GM12878 (cell line): ENCODE results near the gene ZSWIM6. TPM values are rescaled to one million over a fixed set of nuclear protein-coding genes. Genes with fewer than 3 reads are reported as not detected.

Experiments used
- ATF7 ChIP-seq: fragments of 450-650 bp; IDR thresholded peaks from 2 replicates; pipeline ENCODE4 v1.6.1; 2016; ENCODE audit warnings: low read depth, mild to moderate bottlenecking
- BACH1 ChIP-seq: fragments of 450-650 bp; IDR thresholded peaks from 2 replicates; pipeline ENCODE4 v1.6.1; 2017; ENCODE audit warnings: mild to moderate bottlenecking, borderline replicate concordance
- DPF2 ChIP-seq: fragments of 450-650 bp; IDR thresholded peaks from 2 replicates; pipeline ENCODE4 v1.6.1; 2017; ENCODE audit warnings: mild to moderate bottlenecking
- E2F4 ChIP-seq: IDR thresholded peaks from 2 replicates; pipeline ENCODE4 v1.6.1; 2012; ENCODE audit warnings: low read depth, low read length, improper control_type of control experiment
- ETV6 ChIP-seq, 2 experiments: fragments of 450-650 bp in 1 of 2; IDR thresholded peaks in 1 of 2; conservative IDR thresholded peaks in 1 of 2; 2 replicates each; pipeline ENCODE4 v1.6.1; 2014; ENCODE audit warnings: antibody characterized with exemption in 1 of 2, borderline replicate concordance in 1 of 2, low read depth in 1 of 2, mild to moderate bottlenecking in 1 of 2, moderate library complexity in 1 of 2
- HDAC2 ChIP-seq: fragments of 200-600 bp; sonication (generic); IDR thresholded peaks from 2 replicates; pipeline ENCODE4 v1.6.1; 2017
- JUNB ChIP-seq: IDR thresholded peaks from 2 replicates; pipeline ENCODE4 v1.6.1; 2016; ENCODE audit warnings: antibody characterized with exemption, mild to moderate bottlenecking
- KLF5 ChIP-seq: fragments of 450-650 bp; IDR thresholded peaks from 2 replicates; pipeline ENCODE4 v1.6.1; 2014; ENCODE audit warnings: mild to moderate bottlenecking; ENCODE audit not compliant: partially characterized antibody
- MEF2B ChIP-seq: fragments of 450-650 bp; IDR thresholded peaks from 2 replicates; pipeline ENCODE4 v1.6.1; 2018; ENCODE audit warnings: mild to moderate bottlenecking, moderate library complexity; ENCODE audit not compliant: partially characterized antibody, poor library complexity, severe bottlenecking
- NFIC ChIP-seq: IDR thresholded peaks from 2 replicates; pipeline ENCODE4 v1.6.1; 2012; ENCODE audit warnings: low read depth, mild to moderate bottlenecking, inconsistent platforms, low read length, moderate library complexity
- PAX5 ChIP-seq: IDR thresholded peaks from 2 replicates; pipeline ENCODE4 v1.6.1; 2011; ENCODE audit warnings: low read depth, low read length, borderline replicate concordance
- PAX8 ChIP-seq: fragments of 450-650 bp; IDR thresholded peaks from 2 replicates; pipeline ENCODE4 v1.6.1; 2017; ENCODE audit warnings: mild to moderate bottlenecking, moderate library complexity
- RELA ChIP-seq: fragments of 450-650 bp; IDR thresholded peaks from 2 replicates; pipeline ENCODE4 v1.8.0; 2014; ENCODE audit warnings: borderline replicate concordance; ENCODE audit not compliant: partially characterized antibody
- REST ChIP-seq: IDR thresholded peaks from 2 replicates; pipeline ENCODE4 v1.6.1; 2012; ENCODE audit warnings: mild to moderate bottlenecking, low read depth, low read length
- RFX5 ChIP-seq: IDR thresholded peaks from 2 replicates; pipeline ENCODE4 v1.6.1; 2011; ENCODE audit warnings: low read depth, low read length, improper control_type of control experiment
- SIN3A ChIP-seq: IDR thresholded peaks from 2 replicates; pipeline ENCODE4 v1.6.1; 2012; ENCODE audit warnings: low read depth, low read length, improper control_type of control experiment
- SMAD5 ChIP-seq: IDR thresholded peaks from 2 replicates; pipeline ENCODE4 v1.6.1; 2016; ENCODE audit warnings: antibody characterized with exemption, low read depth
- SMARCA5 ChIP-seq: fragments of 450-650 bp; IDR thresholded peaks from 2 replicates; pipeline ENCODE4 v1.6.1; 2017; ENCODE audit warnings: mild to moderate bottlenecking
- SREBF2 ChIP-seq: IDR thresholded peaks from 2 replicates; pipeline ENCODE4 v1.6.1; 2012; ENCODE audit warnings: mild to moderate bottlenecking, low read length
- SRF ChIP-seq, 2 experiments: IDR thresholded peaks; 2 replicates each; pipeline ENCODE4 v1.6.1; 2011; ENCODE audit warnings: low read depth in 2 of 2, low read length in 2 of 2, mild to moderate bottlenecking in 1 of 2, moderate library complexity in 1 of 2
- TARDBP ChIP-seq: IDR thresholded peaks from 2 replicates; pipeline ENCODE4 v1.6.1; 2016; ENCODE audit warnings: borderline replicate concordance
- ZBTB33 ChIP-seq: fragments of 450-650 bp; IDR thresholded peaks from 2 replicates; pipeline ENCODE4 v1.6.1; 2017; ENCODE audit warnings: mild to moderate bottlenecking
- ZNF24 ChIP-seq: fragments of 450-650 bp; IDR thresholded peaks from 2 replicates; pipeline ENCODE4 v1.6.1; 2017; ENCODE audit warnings: antibody characterized with exemption, mild to moderate bottlenecking
- polyA plus RNA-seq, 11 experiments: library from polyadenylated mRNA; depleted of rRNA in 4 of 11; unstranded in 6 of 11; stranded (reverse) in 5 of 11; fragments of >200 nt; fragmentation: Nextera tagmentation in 4 of 11; fragmentation: Illumina TruSeq in 1 of 11; extraction: Ambion mirVana in 4 of 11; extraction: Trizol in 1 of 11; gene quantifications; 1 replicate in 1 of 11; 2 replicates in 10 of 11; pipeline versions ENCODE4 v1.2.1 to v1.2.3, GENCODE V29; 2011 to 2016; ENCODE audit warnings: inconsistent platforms in 2 of 11, missing spikeins in 2 of 11, low read depth in 1 of 11
- total RNA-seq, 4 experiments: library from RNA; depleted of rRNA in 3 of 4; stranded (reverse); fragments of >200 nt in 3 of 4; fragmentation: Illumina TruSeq in 1 of 4; extraction: Trizol in 1 of 4; gene quantifications; 2 replicates each; pipeline versions ENCODE4 v1.2.1 to v1.2.3, GENCODE V29; 2013 to 2021

Gene ZSWIM6
- total and polyA plus RNA-seq, 10 of the 15 experiments (the other 5 are each of a cell fraction or from before 2014, with no cell fraction given): 0.53 to 6.2 (median 3.4) TPM

GRCh38 chr5:61319388-61320146 lies 12.5 kb upstream of the ZSWIM6 start (continued):
- TF ChIP-seq SREBF2 (no peak), SMAD5 (no peak), JUNB (peak; percentile 77), DPF2 (peak; percentile 80), RFX5 (peak; percentile 96), ETV6 (conservative IDR thresholded peaks at IDR 0.05 in 1 of 2, IDR thresholded peaks at IDR 0.05 in 1 of 2; ENCODE audit: borderline replicate concordance in 1 of 2, low read depth in 1 of 2) (peak in 1 of 2 experiments; percentile 80; a peak in 2 of 4 replicates), BACH1 (peak; percentile 13; the same call in 1 of the 2 replicates), TARDBP (peak; percentile 44; the same call in 1 of the 2 replicates), SMARCA5 (peak; percentile 14; the same call in 1 of the 2 replicates), ATF7 (peak; percentile 60), PAX8 (no peak), E2F4 (no peak), ZNF24 (no peak), NFIC (peak; percentile 89), PAX5 (peak; percentile 89), KLF5 (no peak), MEF2B (peak; percentile 32), SRF (IDR thresholded peaks at IDR 0.05; ENCODE audit: low read depth in 2 of 2, low read length in 2 of 2) (no peak), SIN3A (no peak), ZBTB33 (no peak), RELA (peak; percentile 67), HDAC2 (no peak), REST (no peak)
